ENCODE data around the gene OPN4. TPM values are rescaled to one million over a fixed set of nuclear protein-coding genes. Genes with fewer than 3 reads are reported as not detected.

The OPN4 gene
- total RNA-seq, 1 experiment from 2014 or later, result not detected

DNA sequence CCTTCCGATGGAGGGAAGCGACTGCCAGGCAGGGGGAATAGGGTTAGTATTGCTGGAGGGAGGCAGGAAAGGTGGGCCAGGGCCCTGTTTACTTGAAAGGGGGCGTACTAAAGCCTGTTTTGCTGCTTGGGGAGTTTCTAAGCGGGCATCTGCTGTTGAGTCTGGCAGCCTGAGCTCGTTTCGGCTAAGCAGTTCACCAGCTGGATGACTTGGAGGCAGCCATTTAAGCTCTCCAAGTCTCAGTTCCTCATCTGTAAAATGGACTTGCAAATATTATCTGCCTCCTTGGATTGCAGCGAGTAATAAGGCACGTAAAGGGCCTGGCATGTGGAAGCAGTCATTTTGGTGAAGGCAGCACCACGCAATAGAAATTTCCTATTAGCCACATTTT lies 58.0 kb downstream of the OPN4 start:
- Mint-ChIP-seq H3K9me3 (ENCODE audit: unreplicated experiment) (no peaks in the 10 kb centered on the region), H3K4me1 (ENCODE audit: low read depth, unreplicated experiment) (peaks cover 7% of the 10 kb centered on the region), H3K4me3 (ENCODE audit: unreplicated experiment) (peak overlapping the region; percentile 86), H3K27ac (ENCODE audit: unreplicated experiment) (no peak overlapping the region), H3K36me3 (ENCODE audit: insufficient read depth, unreplicated experiment) (no peaks in the 10 kb centered on the region), H3K27me3 (ENCODE audit: insufficient read depth, unreplicated experiment) (no peaks in the 10 kb centered on the region)
- DNase-seq, result no peak
- TF ChIP-seq, protein P1, sequence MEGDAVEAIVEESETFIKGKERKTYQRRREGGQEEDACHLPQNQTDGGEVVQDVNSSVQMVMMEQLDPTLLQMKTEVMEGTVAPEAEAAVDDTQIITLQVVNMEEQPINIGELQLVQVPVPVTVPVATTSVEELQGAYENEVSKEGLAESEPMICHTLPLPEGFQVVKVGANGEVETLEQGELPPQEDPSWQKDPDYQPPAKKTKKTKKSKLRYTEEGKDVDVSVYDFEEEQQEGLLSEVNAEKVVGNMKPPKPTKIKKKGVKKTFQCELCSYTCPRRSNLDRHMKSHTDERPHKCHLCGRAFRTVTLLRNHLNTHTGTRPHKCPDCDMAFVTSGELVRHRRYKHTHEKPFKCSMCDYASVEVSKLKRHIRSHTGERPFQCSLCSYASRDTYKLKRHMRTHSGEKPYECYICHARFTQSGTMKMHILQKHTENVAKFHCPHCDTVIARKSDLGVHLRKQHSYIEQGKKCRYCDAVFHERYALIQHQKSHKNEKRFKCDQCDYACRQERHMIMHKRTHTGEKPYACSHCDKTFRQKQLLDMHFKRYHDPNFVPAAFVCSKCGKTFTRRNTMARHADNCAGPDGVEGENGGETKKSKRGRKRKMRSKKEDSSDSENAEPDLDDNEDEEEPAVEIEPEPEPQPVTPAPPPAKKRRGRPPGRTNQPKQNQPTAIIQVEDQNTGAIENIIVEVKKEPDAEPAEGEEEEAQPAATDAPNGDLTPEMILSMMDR (IDR thresholded peaks at IDR 0.05; ENCODE audit: insufficient read depth in 1 of 2, low read depth in 1 of 2, low read length in 1 of 2, severe bottlenecking in 1 of 2, unreplicated experiment in 1 of 2), result no peak
- H3K36me3 ChIP-seq (ENCODE audit: control insufficient read depth, insufficient read depth, low read length), result no peaks in the 10 kb centered on the region
- H3K27me3 ChIP-seq (replicated peaks; ENCODE audit: control insufficient read depth, insufficient read depth, low read length), result no peaks in the 10 kb centered on the region
- H3K4me1 ChIP-seq, result peaks cover 11% of the 10 kb centered on the region
- H3K4me3 ChIP-seq (ENCODE audit: low read depth, low read length), result peak overlapping the region; percentile 70
- no peaks in the 10 kb centered on the region for H3K9me3 ChIP-seq
- CTCF ChIA-PET, result no interaction called here
- TSS peak; percentile 74 for BruUV-seq (replicated peaks)
- intact Hi-C loops (cut with micrococcal nuclease; ENCODE audit: unreplicated experiment), result loop anchor here (1.0 kb wide), 1 partner anchor 43 kb away; no protein-coding TSS in a partner anchor
- POLR2A ChIA-PET, result interaction anchor here (1.0 kb wide), 1 partner anchor 43 kb away, joined by 8 read pairs; the partner anchor contains the start of gene BMPR1A

DNA sequence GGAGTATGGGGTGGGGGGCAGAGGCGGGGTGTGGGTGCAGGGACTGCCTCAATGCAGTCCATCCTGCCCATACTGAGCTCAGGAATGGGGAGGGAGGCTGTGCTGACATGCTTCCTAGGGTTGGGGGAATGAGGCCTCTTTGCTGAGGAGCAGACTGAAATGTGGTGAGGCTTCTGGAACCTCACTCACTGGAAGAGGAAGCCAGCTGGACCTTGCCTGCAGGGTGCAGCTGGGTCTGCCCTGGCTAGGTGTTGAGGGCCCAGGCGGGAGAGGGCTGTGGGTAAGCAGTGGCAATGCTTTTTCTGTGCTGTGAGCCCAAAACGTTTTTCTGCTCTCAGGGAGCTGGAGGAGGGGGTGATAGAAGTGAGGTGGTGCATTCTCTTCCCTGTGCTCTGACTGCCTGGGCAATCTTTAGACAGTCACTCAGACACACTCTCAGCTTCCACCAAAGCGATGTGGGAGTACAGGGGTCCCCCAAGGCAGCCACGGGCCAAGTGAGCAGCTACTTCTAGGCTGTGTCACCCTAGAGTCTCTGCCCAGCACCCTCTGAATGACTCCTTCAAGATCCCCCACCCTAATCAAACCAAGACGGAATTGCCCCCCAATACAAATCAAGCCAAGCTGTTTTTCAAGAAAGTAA lies 60.9 kb downstream of the OPN4 start:
- Histone ChIP-seq H3K4me3 (ENCODE audit: low read depth, low read length) (no peak overlapping the region), H3K4me1 (peaks cover 11% of the 10 kb centered on the region), H3K36me3 (ENCODE audit: control insufficient read depth, insufficient read depth, low read length) (no peaks in the 10 kb centered on the region), H3K9me3 (no peaks in the 10 kb centered on the region), H3K27me3 (replicated peaks; ENCODE audit: control insufficient read depth, insufficient read depth, low read length) (no peaks in the 10 kb centered on the region)
- Mint-ChIP-seq H3K27ac (ENCODE audit: unreplicated experiment) (no peak overlapping the region), H3K36me3 (ENCODE audit: insufficient read depth, unreplicated experiment) (no peaks in the 10 kb centered on the region), H3K9me3 (ENCODE audit: unreplicated experiment) (no peaks in the 10 kb centered on the region), H3K4me1 (ENCODE audit: low read depth, unreplicated experiment) (peaks cover 7% of the 10 kb centered on the region), H3K4me3 (ENCODE audit: unreplicated experiment) (no peak overlapping the region), H3K27me3 (ENCODE audit: insufficient read depth, unreplicated experiment) (no peaks in the 10 kb centered on the region)
- POLR2A ChIA-PET, result interaction anchor here (1.0 kb wide), 1 partner anchor 121 kb away, joined by 3 read pairs; no protein-coding TSS in a partner anchor
- DNase-seq, result no peak
- CTCF ChIA-PET, result interaction anchor here (0.6 kb wide), 1 partner anchor 84 kb away, joined by 3 read pairs; no protein-coding TSS in a partner anchor
- TF ChIP-seq, protein P1 (IDR thresholded peaks at IDR 0.05; ENCODE audit: insufficient read depth in 1 of 2, low read depth in 1 of 2, low read length in 1 of 2, severe bottlenecking in 1 of 2, unreplicated experiment in 1 of 2), result no peak
- no TSS peak for BruUV-seq (replicated peaks)
- intact Hi-C loops (cut with micrococcal nuclease; ENCODE audit: unreplicated experiment), result no loop called here

DNA sequence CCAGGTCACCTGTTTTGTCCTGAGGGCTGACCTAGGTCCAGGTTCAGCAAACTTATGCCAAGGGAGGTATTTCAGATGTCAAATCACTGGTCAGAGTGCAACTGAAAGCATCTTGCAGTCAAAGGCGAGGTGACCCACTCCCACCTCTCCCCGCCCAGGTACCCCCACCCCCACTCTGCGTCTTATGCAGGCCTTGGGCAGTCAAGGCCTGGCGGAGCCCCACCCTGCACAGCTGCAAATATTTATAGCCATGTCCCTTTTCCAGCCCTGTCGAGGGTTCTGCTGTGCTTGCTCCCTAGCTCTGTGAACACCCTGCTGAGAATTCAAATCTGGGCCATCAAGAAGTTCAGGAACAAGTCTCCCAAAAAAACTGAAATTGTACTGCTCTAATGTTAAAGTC lies 61.5 kb downstream of the OPN4 start:
- no peak overlapping the region for H3K4me3 Mint-ChIP-seq (ENCODE audit: unreplicated experiment)

More for the DNA sequence above, 61.5 kb downstream of the OPN4 start:
- ChIA-PET CTCF (interaction anchor here (0.6 kb wide), 1 partner anchor 83 kb away, joined by 3 read pairs; no protein-coding TSS in a partner anchor), POLR2A (interaction anchor here (1.0 kb wide), 1 partner anchor 120 kb away, joined by 3 read pairs; no protein-coding TSS in a partner anchor)
- Histone ChIP-seq H3K36me3 (ENCODE audit: control insufficient read depth, insufficient read depth, low read length) (no peaks in the 10 kb centered on the region), H3K4me1 (peaks cover 7% of the 10 kb centered on the region), H3K4me3 (ENCODE audit: low read depth, low read length) (no peak overlapping the region), H3K27me3 (replicated peaks; ENCODE audit: control insufficient read depth, insufficient read depth, low read length) (no peaks in the 10 kb centered on the region), H3K9me3 (no peaks in the 10 kb centered on the region)
- intact Hi-C loops (cut with micrococcal nuclease; ENCODE audit: unreplicated experiment), result no loop called here
- H3K27me3 Mint-ChIP-seq (ENCODE audit: insufficient read depth, unreplicated experiment), result no peaks in the 10 kb centered on the region
- H3K4me1 Mint-ChIP-seq (ENCODE audit: low read depth, unreplicated experiment), result peaks cover 3% of the 10 kb centered on the region
- no peaks in the 10 kb centered on the region for H3K9me3 Mint-ChIP-seq (ENCODE audit: unreplicated experiment)
- no peaks in the 10 kb centered on the region for H3K36me3 Mint-ChIP-seq (ENCODE audit: insufficient read depth, unreplicated experiment)
- TF ChIP-seq, protein P1 (IDR thresholded peaks at IDR 0.05; ENCODE audit: insufficient read depth in 1 of 2, low read depth in 1 of 2, low read length in 1 of 2, severe bottlenecking in 1 of 2, unreplicated experiment in 1 of 2), result no peak
- no peak for DNase-seq
- no peak overlapping the region for H3K27ac Mint-ChIP-seq (ENCODE audit: unreplicated experiment)
- BruUV-seq (replicated peaks), result no TSS peak

Other genes with a start within 250 kb of the OPN4 start
- 48.4 and 49.2 TPM in 2 replicates for gene WAPL, start 132.8 kb upstream of the OPN4 start, total RNA-seq (2022)
- 0.09 TPM in 1 of 2 replicates, not detected in the other for gene LDB3, start 14.0 kb downstream of the OPN4 start, total RNA-seq (2022)
- gene BMPR1A, start 102.1 kb downstream of the OPN4 start, total RNA-seq (2022), result 53.4 and 63.2 TPM in 2 replicates

Data from Caco-2 (cell line).